ENCODE data around the gene GSE1.

- no peak for TF ChIP-seq CTCF (conservative IDR thresholded peaks at IDR 0.05)
- TF ChIP-seq ZFX (IDR thresholded peaks at IDR 0.05), result no peak
Observed at GRCh38 chr16:85715169-85716021, 102.3 kb downstream of the GSE1 start.

Measured in C4-2B (cell line).